Measurements from ENCODE around the gene MRI1. TPM values are rescaled to one million over a fixed set of nuclear protein-coding genes. Genes with fewer than 3 reads are reported as not detected.
A peak's percentile ranks its signal among the peaks of the same experiment; 100 is the strongest.

The MRI1 gene
- polyA plus RNA-seq, 2 of the 4 experiments (the other 2 are of a cell fraction): 12.6 to 16.2 TPM

DNA sequence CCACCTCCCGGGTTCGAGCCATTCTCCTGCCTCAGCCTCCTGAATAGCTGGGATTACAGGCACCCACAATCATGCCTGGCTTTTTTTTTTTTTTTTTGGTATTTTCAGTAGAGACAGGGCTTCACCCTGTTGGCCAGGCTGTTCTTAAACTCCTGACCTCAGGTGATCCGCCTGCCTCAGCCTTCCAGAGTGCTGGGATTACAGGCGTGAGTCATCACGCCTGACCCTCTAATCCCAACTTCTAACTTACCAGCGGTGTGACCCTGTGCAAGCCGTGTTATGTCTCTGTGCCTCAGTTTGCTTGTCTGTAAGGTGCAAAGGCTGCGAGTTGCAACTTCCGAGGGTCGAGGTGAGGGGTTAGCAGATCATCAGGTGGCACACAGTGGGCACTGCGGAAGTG lies 48.2 kb downstream of the MRI1 start:
- FAIRE-seq: no peak
- Histone ChIP-seq H3K9me3 (no peaks in the 10 kb centered on the region), H3K4me3 (no peak overlapping the region), H3K4me2 (no peak overlapping the region), H3K27ac (no peak overlapping the region), H3K4me1 (no peaks in the 10 kb centered on the region)
- TF ChIP-seq KDM1A (IDR thresholded peaks at IDR 0.05; ENCODE audit: low read depth) (no peak), NFE2L2 (conservative IDR thresholded peaks at IDR 0.05; ENCODE audit: low read length) (no peak), FOSB (CRISPR knock-in tag; IDR thresholded peaks at IDR 0.05) (no peak), TP53 (CRISPR knock-in tag; IDR thresholded peaks at IDR 0.05) (no peak), SMC3 (IDR thresholded peaks at IDR 0.05) (no peak), MAZ (IDR thresholded peaks at IDR 0.05; ENCODE audit: borderline replicate concordance, low read depth, low read length) (no peak), POLR2A (IDR thresholded peaks at IDR 0.05; ENCODE audit: low read length) (no peak), HDAC2 (IDR thresholded peaks at IDR 0.05) (no peak), CHD2 (IDR thresholded peaks at IDR 0.05; ENCODE audit: low read length, partially characterized antibody) (no peak), BHLHE40 (IDR thresholded peaks at IDR 0.05; ENCODE audit: low read depth, low read length) (no peak), CHD4 (IDR thresholded peaks at IDR 0.05; ENCODE audit: borderline replicate concordance) (no peak), RCOR1 (IDR thresholded peaks at IDR 0.05; ENCODE audit: low read depth, low read length) (no peak), RFX5 (IDR thresholded peaks at IDR 0.05) (no peak)
- ATAC-seq: no peak
- no peak for DNase-seq (ENCODE audit: low read depth in 1 of 2, low spot score in 1 of 2)
- POLR2A ChIA-PET: interaction anchor here (0.6 kb wide), 1 partner anchor 40 kb away, joined by 3 read pairs; no protein-coding TSS in a partner anchor
- CTCF ChIA-PET: interaction anchor here (0.6 to 1.0 kb wide), 3 partner anchors 19 to 621 kb away, joined by 3 to 4 read pairs (median 3); no protein-coding TSS in a partner anchor
- WGBS (ENCODE audit: missing lambda C conversion rate): 87% methylated on average over 11 of the region's 11 CpGs

DNA sequence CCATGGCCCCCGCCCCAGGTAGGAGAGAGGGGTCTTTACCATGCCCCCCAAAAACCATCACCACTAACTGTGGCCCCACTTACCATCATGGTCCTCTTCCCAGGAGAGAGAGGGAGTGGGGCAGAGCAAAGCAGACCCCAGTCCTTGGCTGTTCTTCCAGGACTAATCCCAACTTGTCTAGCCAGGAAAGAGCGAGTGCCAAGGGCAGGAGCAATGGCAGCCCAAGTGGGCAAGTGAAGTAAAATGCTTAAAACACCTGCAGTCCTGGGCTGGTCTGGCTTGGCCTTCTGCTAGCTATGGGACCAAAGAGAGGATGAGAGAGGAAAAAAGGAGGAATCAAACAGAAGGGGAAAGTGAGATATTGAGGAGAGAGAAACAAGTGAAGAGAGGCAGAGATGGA lies 48.8 kb downstream of the MRI1 start:
- no peaks in the 10 kb centered on the region for H3K9me3 ChIP-seq
- no peak overlapping the region for H3K4me2 ChIP-seq
- no peak for FAIRE-seq
- WGBS (ENCODE audit: missing lambda C conversion rate): 100% methylated on average over 1 of the region's 2 CpGs
- ChIA-PET CTCF (interaction anchor here (1.0 kb wide), 1 partner anchor 20 kb away, joined by 3 read pairs; no protein-coding TSS in a partner anchor), POLR2A (no interaction called here)
- H3K27ac ChIP-seq: no peak overlapping the region
- H3K4me3 ChIP-seq: no peak overlapping the region
- no peak for ATAC-seq
- TF ChIP-seq MAFK (IDR thresholded peaks at IDR 0.05; ENCODE audit: partially characterized antibody) (no peak), KDM1A (IDR thresholded peaks at IDR 0.05; ENCODE audit: low read depth) (no peak), MYC (IDR thresholded peaks at IDR 0.05; ENCODE audit: borderline replicate concordance, low read length) (no peak), EP300 (IDR thresholded peaks at IDR 0.05) (no peak)
- no peaks in the 10 kb centered on the region for H3K4me1 ChIP-seq
- no peak for DNase-seq (ENCODE audit: low read depth in 1 of 2, low spot score in 1 of 2)

DNA sequence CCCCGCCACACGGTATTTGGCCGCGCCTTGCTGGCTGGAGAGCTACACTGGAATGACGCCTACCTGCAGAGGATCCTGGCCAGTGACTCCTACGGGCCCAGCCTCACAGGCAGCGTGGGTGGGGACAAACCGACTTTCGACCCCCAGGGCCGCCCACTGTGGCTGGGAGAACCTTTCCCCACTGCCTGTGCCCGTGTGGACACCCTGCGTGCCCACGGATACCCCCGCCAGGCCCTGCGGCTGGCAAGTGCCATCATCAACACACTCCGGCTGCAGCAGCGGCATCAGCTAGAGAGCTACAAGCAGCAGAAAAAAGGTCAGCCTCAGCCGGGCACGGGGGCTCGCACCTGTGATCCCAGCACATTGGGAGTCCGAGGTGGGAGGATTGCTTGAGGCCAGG lies 50.2 kb downstream of the MRI1 start:
- FAIRE-seq: no peak
- ChIA-PET POLR2A (no interaction called here), CTCF (interaction anchor here (1.0 to 1.9 kb wide), 4 partner anchors 10 to 48 kb away, joined by 3 to 5 read pairs (median 4); no protein-coding TSS in a partner anchor)
- no peak for DNase-seq (ENCODE audit: low read depth in 1 of 2, low spot score in 1 of 2)
- no peak for TF ChIP-seq RFX5 (IDR thresholded peaks at IDR 0.05)
- TF ChIP-seq TFCP2L1 (CRISPR knock-in tag; IDR thresholded peaks at IDR 0.05): no peak
- no peaks in the 10 kb centered on the region for H3K9me3 ChIP-seq
- H3K4me3 ChIP-seq: no peak overlapping the region
- 96% methylated on average over 4 of the region's 21 CpGs for WGBS (ENCODE audit: missing lambda C conversion rate)
- H3K27ac ChIP-seq: no peak overlapping the region
- H3K4me1 ChIP-seq: no peaks in the 10 kb centered on the region
- no peak for ATAC-seq
- H3K4me2 ChIP-seq: no peak overlapping the region

DNA sequence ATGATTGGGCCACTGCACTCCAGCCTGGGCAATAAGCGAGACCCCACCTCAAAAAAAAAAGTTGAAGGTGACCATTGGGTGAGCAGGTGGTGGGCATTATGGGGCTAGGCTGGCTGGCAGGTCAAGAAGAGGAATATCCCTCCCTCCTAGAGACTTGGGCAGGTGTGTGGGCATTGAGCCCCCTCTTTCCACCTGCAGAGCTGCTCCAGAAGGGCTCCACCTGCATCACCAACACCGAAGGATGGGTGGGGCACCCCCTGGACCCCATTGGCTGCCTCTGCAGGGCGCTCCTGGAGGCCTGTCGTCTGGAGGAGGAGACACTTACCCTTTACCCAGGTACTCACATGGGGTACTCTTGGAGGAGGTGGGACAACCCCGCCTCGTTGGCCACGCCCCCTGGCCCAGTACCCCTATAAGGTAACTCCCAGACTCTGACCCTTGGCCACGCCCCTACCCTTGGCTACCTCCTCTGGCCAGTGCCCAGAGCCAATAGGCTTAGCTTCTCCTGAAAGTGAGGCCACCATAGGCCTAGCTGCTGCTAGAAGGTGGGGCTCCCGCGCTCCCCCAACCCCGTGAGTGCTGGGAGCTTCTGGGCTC lies 52.8 kb downstream of the MRI1 start:
- Histone ChIP-seq H3K4me1 (no peaks in the 10 kb centered on the region), H3K27ac (no peak overlapping the region), H3K4me3 (no peak overlapping the region), H3K4me2 (no peak overlapping the region), H3K9me3 (no peaks in the 10 kb centered on the region)
- ChIA-PET POLR2A (no interaction called here), CTCF (no interaction called here)
- DNase-seq (ENCODE audit: low read depth in 1 of 2, low spot score in 1 of 2) (peak in 1 of 2 experiments; percentile 33), FAIRE-seq (no peak), ATAC-seq (peak; percentile 71 to 79)
- WGBS (ENCODE audit: missing lambda C conversion rate): 82% methylated on average over 9 of the region's 11 CpGs
- TF ChIP-seq MAZ (IDR thresholded peaks at IDR 0.05; ENCODE audit: borderline replicate concordance, low read depth, low read length): no peak
- TF ChIP-seq SREBF2 (IDR thresholded peaks at IDR 0.05): no peak
- TF ChIP-seq HDAC2 (IDR thresholded peaks at IDR 0.05): no peak
- TF ChIP-seq TP53 (CRISPR knock-in tag; IDR thresholded peaks at IDR 0.05): no peak
- no peak for TF ChIP-seq CBX2 (IDR thresholded peaks at IDR 0.05; ENCODE audit: borderline replicate concordance, low read depth)
- TF ChIP-seq HOXB13 (CRISPR knock-in tag; IDR thresholded peaks at IDR 0.05; ENCODE audit: low read depth): no peak
- no peak for TF ChIP-seq FOSL2 (IDR thresholded peaks at IDR 0.05)
- TF ChIP-seq FOSL2 (CRISPR knock-in tag; IDR thresholded peaks at IDR 0.05): no peak
- no peak for TF ChIP-seq RARB (CRISPR knock-in tag; IDR thresholded peaks at IDR 0.05)
- no peak for TF ChIP-seq RFX5 (IDR thresholded peaks at IDR 0.05)
- TF ChIP-seq CHD4 (IDR thresholded peaks at IDR 0.05; ENCODE audit: borderline replicate concordance): no peak
- TF ChIP-seq CBX8 (IDR thresholded peaks at IDR 0.05): no peak
- TF ChIP-seq, protein P1, sequence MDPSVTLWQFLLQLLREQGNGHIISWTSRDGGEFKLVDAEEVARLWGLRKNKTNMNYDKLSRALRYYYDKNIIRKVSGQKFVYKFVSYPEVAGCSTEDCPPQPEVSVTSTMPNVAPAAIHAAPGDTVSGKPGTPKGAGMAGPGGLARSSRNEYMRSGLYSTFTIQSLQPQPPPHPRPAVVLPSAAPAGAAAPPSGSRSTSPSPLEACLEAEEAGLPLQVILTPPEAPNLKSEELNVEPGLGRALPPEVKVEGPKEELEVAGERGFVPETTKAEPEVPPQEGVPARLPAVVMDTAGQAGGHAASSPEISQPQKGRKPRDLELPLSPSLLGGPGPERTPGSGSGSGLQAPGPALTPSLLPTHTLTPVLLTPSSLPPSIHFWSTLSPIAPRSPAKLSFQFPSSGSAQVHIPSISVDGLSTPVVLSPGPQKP (IDR thresholded peaks at IDR 0.05; ENCODE audit: low read depth, low read length): no peak
- no peak for TF ChIP-seq HOXA7 (CRISPR knock-in tag; IDR thresholded peaks at IDR 0.05)
- TF ChIP-seq ZFP36 (IDR thresholded peaks at IDR 0.05; ENCODE audit: borderline replicate concordance, partially characterized antibody): no peak

Measured in A549 (cell line).